GM19452 (cell line): ENCODE results near the gene KRTAP5-10.
"Not testable (repeated sequence)": the region's sequence is repeated elsewhere in the genome, so short reads cannot be mapped to it uniquely, and the experiment has no call there.

ENCODE experiments used
- ATAC-seq: cut with Tn5 transposase; IDR thresholded peaks from one replicate; pipeline ENCODE4 v1.9.1; 2021; ENCODE audit not compliant: unreplicated experiment

KRTAP5-10 gene

DNA sequence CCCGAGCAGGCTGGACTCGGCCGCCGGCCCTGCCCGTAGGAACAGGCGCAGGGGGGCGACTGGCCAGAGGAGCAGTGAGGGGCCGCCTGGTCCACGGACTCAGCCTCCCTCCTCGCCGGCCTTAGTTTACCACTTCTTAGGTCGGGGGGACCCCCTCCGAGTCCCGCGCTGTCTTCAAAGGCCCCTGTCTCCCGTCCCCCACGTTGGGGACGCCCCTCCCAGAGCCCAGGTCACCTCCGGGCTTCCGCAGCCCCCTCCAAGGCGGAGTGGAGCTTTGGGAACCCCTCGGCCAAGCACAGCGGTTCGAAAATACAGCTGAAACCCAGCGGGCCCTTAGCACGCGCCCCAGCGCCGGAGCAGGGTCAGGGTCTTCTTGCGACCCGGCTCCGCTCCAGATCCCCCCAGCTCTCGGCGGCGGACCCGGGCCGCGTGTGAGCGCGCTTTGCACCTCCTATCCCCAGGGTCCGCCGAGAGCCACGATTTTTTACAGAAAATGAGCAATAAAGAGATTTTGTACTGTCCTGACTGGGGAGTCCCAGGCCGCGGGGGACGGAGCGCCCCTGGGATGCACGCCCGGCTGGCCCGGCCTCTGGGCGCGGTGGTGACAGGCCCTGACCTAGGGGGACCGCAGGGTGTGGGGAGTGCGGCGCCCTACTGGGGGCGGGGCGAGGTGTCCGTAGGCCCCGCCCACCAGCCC lies 42.3 kb downstream of the KRTAP5-10 start:
- ATAC-seq: not testable (repeated sequence)

GRCh38 chr11:71608272-71608671 lies 42.9 kb downstream of the KRTAP5-10 start:
- ATAC-seq: not testable (repeated sequence)

DNA sequence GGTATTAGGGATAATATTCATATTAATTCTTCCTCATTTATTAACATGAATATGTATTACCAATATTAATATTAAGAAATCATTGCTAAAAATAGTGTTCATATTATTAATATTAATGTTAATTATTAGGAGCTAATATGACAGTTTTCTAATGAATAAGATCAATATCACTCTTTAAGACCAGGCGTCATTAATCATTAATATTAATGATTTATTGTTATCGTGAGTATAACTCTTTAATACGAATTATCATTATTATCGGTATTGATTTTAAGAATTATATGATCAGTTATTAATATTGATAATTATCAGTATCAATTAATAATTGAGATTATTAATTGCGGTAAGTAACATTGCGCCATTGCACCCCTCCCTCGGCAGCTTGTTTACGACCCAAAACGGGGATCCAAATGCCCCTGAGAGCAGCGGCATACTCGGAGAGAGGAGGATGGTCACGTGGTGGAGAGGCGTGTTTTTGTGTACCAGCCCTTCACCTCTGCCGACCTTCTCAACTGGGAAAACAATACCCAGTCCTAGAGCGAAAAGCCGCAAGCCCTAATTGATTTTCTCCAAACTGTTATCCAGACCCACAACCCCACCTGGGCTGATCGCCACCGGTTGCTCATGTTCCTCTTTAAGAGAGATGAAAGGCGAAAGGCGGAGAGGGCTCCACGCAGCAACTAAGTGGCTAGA lies 46.0 kb downstream of the KRTAP5-10 start:
- not testable (repeated sequence) for ATAC-seq

- not testable (repeated sequence) for ATAC-seq
Measured at GRCh38 chr11:71613931-71614330, 48.6 kb downstream of the KRTAP5-10 start.

DNA sequence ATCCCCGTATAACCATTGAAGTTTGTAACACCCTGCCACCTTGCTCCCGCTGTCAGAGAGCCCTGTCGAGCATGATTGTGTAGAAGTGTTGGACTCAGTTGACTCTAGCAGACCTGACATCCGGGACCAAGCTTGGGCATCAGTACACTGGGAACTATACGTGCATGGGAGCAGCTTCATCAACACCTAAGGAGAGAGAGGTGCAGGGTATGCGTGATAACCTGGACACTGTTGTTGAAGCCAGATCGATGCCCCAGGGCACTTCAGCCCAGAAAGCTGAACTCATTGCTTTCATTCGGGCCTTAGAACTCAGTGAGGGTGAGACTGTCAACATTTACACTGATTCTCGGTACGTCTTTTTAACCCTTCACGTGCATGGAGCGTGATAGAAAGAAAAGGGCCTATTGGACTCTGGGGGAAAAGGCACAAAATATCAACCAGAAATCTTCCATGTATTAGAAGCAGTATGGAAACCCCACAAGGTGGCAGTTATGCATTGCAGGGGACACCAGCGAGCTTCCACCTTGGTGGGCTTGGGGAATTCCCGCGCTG lies 49.1 kb downstream of the KRTAP5-10 start:
- ATAC-seq: not testable (repeated sequence)

DNA sequence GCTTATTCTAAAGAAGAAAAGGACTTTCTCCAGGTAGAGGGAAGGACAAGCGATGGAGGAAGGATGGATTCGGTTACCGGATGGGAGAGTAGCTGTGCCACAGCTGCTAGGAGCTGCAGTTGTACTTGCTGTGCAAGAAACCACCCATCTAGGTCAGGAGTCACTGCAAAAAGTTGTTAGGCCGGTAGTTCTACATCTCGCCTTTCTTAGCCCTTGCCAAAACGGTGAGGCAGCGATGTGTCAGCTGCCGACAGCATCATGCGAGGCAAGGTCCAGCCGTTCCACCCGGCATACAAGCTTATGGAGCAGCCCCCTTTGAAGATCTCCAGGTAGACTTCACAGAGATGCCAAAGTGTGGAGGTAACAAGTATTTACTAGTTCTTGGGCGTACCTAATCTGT lies 49.6 kb downstream of the KRTAP5-10 start:
- ATAC-seq: not testable (repeated sequence)
